GM23338 (cell line): ENCODE measurements around the gene MEMO1. TPM values are rescaled to one million over a fixed set of nuclear protein-coding genes. Genes with fewer than 3 reads are reported as not detected.

ENCODE experiments used
- ATAC-seq: fragments of 200-7000 bp; cut with Tn5 transposase; 3 replicates; pipeline ENCODE4 v1.9.1; 2020
- DNase-seq: peaks from one replicate; pipeline ENCODE4 v3.0.0-alpha.2; 2015; ENCODE audit warnings: low spot score
- H2AFZ ChIP-seq: fragments of 200-600 bp; sonication (generic); 2 replicates; pipeline ENCODE4 v1.8.0; 2016; ENCODE audit warnings: antibody characterized with exemption, mild to moderate bottlenecking, moderate library complexity
- H3F3A ChIP-seq: fragments of 200-600 bp; sonication (generic); replicated peaks from 2 replicates; pipeline ENCODE4 v1.8.0; 2017; ENCODE audit warnings: antibody characterized with exemption, mixed run types, low read depth
- H3K27ac ChIP-seq: fragments of 200-600 bp; sonication (generic); 2 replicates; pipeline ENCODE4 v1.6.1; 2016; ENCODE audit warnings: low read depth
- H3K27me3 ChIP-seq: fragments of 200-600 bp; sonication (generic); 2 replicates; pipeline ENCODE4 v1.8.0; 2016; ENCODE audit warnings: mild to moderate bottlenecking, mixed run types, moderate library complexity; ENCODE audit not compliant: insufficient read depth
- H3K36me3 ChIP-seq: fragments of 200-600 bp; sonication (generic); 2 replicates; pipeline ENCODE4 v1.8.0; 2016; ENCODE audit warnings: mild to moderate bottlenecking; ENCODE audit not compliant: insufficient read depth
- H3K4me1 ChIP-seq: fragments of 200-600 bp; sonication (generic); 2 replicates; pipeline ENCODE4 v1.8.0; 2016; ENCODE audit warnings: mild to moderate bottlenecking, moderate library complexity; ENCODE audit not compliant: insufficient read depth
- H3K4me2 ChIP-seq: fragments of 200-600 bp; sonication (generic); 2 replicates; pipeline ENCODE4 v1.7.1; 2017; ENCODE audit warnings: mixed run types
- H3K4me3 ChIP-seq: fragments of 200-600 bp; sonication (generic); 2 replicates; pipeline ENCODE4 v1.6.1; 2016; ENCODE audit warnings: mixed run types
- H3K79me2 ChIP-seq: fragments of 200-600 bp; sonication (generic); replicated peaks from 2 replicates; pipeline ENCODE4 v1.8.0; 2017; ENCODE audit warnings: mild to moderate bottlenecking; ENCODE audit not compliant: insufficient read depth
- H3K9me2 ChIP-seq: fragments of 200-600 bp; sonication (generic); 2 replicates; pipeline ENCODE4 v1.8.0; 2017; ENCODE audit not compliant: insufficient read depth
- H4K20me1 ChIP-seq: fragments of 200-600 bp; sonication (generic); replicated peaks from 2 replicates; pipeline ENCODE4 v1.8.0; 2017; ENCODE audit warnings: mild to moderate bottlenecking; ENCODE audit not compliant: insufficient read depth
- H3K27ac Mint-ChIP-seq: 2 replicates; pipeline ENCODE4 v1.8.0; 2020; ENCODE audit warnings: inconsistent platforms, mild to moderate bottlenecking, moderate library complexity, mixed read lengths
- H3K27me3 Mint-ChIP-seq: 3 replicates; pipeline ENCODE4 v1.8.0; 2022; ENCODE audit warnings: low read depth, mild to moderate bottlenecking, moderate library complexity, mixed read lengths, inconsistent platforms; ENCODE audit not compliant: insufficient read depth, poor library complexity
- H3K36me3 Mint-ChIP-seq: 3 replicates; pipeline ENCODE4 v1.8.0; 2021; ENCODE audit warnings: low read depth, mild to moderate bottlenecking, inconsistent platforms, moderate library complexity, mixed read lengths
- H3K4me1 Mint-ChIP-seq: 3 replicates; pipeline ENCODE4 v1.8.0; 2020; ENCODE audit warnings: mild to moderate bottlenecking, inconsistent platforms, mixed read lengths
- H3K4me3 Mint-ChIP-seq: 3 replicates; pipeline ENCODE4 v1.8.0; 2021; ENCODE audit warnings: moderate library complexity, mild to moderate bottlenecking, inconsistent platforms, mixed read lengths
- H3K9me3 Mint-ChIP-seq: 3 replicates; pipeline ENCODE4 v1.8.0; 2020; ENCODE audit warnings: moderate library complexity, mild to moderate bottlenecking, inconsistent platforms, mixed read lengths
- CREB1 ChIP-seq: fragments of 250-450 bp; sonication (Bioruptor Pico); IDR thresholded peaks from 2 replicates; pipeline ENCODE4 v1.5.0; 2020; ENCODE audit warnings: low read depth, mild to moderate bottlenecking, moderate library complexity
- EZH2 ChIP-seq: fragments of 200-600 bp; sonication (generic); IDR thresholded peaks from one replicate; pipeline ENCODE4 v1.8.0; 2017; ENCODE audit warnings: antibody characterized with exemption, mild to moderate bottlenecking, low read depth; ENCODE audit not compliant: unreplicated experiment
- EZH2phosphoT487 ChIP-seq: fragments of 200-600 bp; sonication (generic); IDR thresholded peaks from one replicate; pipeline ENCODE4 v1.8.1; 2018; ENCODE audit warnings: antibody characterized with exemption; ENCODE audit not compliant: unreplicated experiment
- JUNB ChIP-seq: IDR thresholded peaks from one replicate; pipeline ENCODE4 v1.6.1; 2016; ENCODE audit warnings: antibody characterized with exemption; ENCODE audit not compliant: unreplicated experiment
- NANOG ChIP-seq: IDR thresholded peaks from 2 replicates; pipeline ENCODE4 v1.6.1; 2016; ENCODE audit warnings: antibody characterized with exemption, borderline replicate concordance
- POLR2AphosphoS5 ChIP-seq: IDR thresholded peaks from 2 replicates; pipeline ENCODE4 v1.6.1; 2016; ENCODE audit warnings: antibody characterized with exemption, low read depth
- REST ChIP-seq: IDR thresholded peaks from one replicate; pipeline ENCODE4 v1.6.1; 2018; ENCODE audit warnings: antibody characterized with exemption; ENCODE audit not compliant: unreplicated experiment
- STAT1 ChIP-seq: IDR thresholded peaks from one replicate; pipeline ENCODE4 v1.6.1; 2016; ENCODE audit warnings: antibody characterized with exemption; ENCODE audit not compliant: unreplicated experiment
- ZNF114 ChIP-seq: fragments of 250-450 bp; sonication (Bioruptor Pico); IDR thresholded peaks from 2 replicates; pipeline ENCODE4 v1.5.0; 2020; ENCODE audit warnings: mild to moderate bottlenecking, moderate library complexity
- ZNF331 ChIP-seq: fragments of 250-450 bp; sonication (Bioruptor Pico); IDR thresholded peaks from 2 replicates; pipeline ENCODE4 v1.5.0; 2020; ENCODE audit warnings: low read depth, mild to moderate bottlenecking, moderate library complexity
- ZNF462 ChIP-seq: fragments of 250-450 bp; sonication (Bioruptor Pico); IDR thresholded peaks from 2 replicates; pipeline ENCODE4 v1.5.0; 2020; ENCODE audit warnings: mild to moderate bottlenecking, moderate library complexity
- polyA plus RNA-seq: library from polyadenylated mRNA; unstranded; fragments of >200 nt; fragmentation: Nextera tagmentation; extraction: Ambion mirVana; gene quantifications from 2 replicates; pipeline ENCODE4 v1.2.1, GENCODE V29; 2016
- total RNA-seq: library from RNA; depleted of rRNA; stranded (reverse); fragments of >200 nt; shearing (Covaris generic); gene quantifications from 2 replicates; pipeline ENCODE4 v1.2.3, GENCODE V29; 2014
- TF ChIP-seq, protein P1 (sequence below): IDR thresholded peaks from 2 replicates; pipeline ENCODE4 v1.6.1; 2016; ENCODE audit warnings: antibody characterized with exemption
- TF ChIP-seq, protein P2 (sequence below), 2 experiments: fragments of 200-600 bp in 1 of 2; sonication (generic) in 1 of 2; conservative IDR thresholded peaks; 2 replicates each; pipeline versions ENCODE4 v1.5.1 to v1.6.1; 2016 to 2017; ENCODE audit warnings: antibody characterized with exemption in 2 of 2, low read depth in 2 of 2, mild to moderate bottlenecking in 2 of 2, moderate library complexity in 1 of 2

The MEMO1 gene
- total and polyA plus RNA-seq, 2 experiments from 2014 or later = 39.1 to 67.0 TPM

- Histone ChIP-seq H3K9me2 (no peaks in the 10 kb centered on the region), H3K4me3 (no peak overlapping the region), H3F3A (no peaks in the 10 kb centered on the region), H3K79me2 (peaks cover 99% of the 10 kb centered on the region), H3K27me3 (no peaks in the 10 kb centered on the region), H4K20me1 (peaks cover 37% of the 10 kb centered on the region), H3K4me1 (peaks cover 12% of the 10 kb centered on the region), H3K4me2 (no peak overlapping the region), H3K27ac (no peak overlapping the region), H3K36me3 (no peaks in the 10 kb centered on the region), H2AFZ (no peak overlapping the region)
- Mint-ChIP-seq H3K9me3 (no peaks in the 10 kb centered on the region), H3K27ac (no peak overlapping the region), H3K4me1 (peaks cover 23% of the 10 kb centered on the region), H3K36me3 (no peaks in the 10 kb centered on the region), H3K27me3 (peaks cover 4% of the 10 kb centered on the region), H3K4me3 (no peak overlapping the region)
- DNase-seq = no peak
- TF ChIP-seq REST (no peak), ZNF114 (CRISPR knock-in tag) (no peak), EZH2phosphoT487 (no peak), CREB1 (CRISPR knock-in tag) (no peak), JUNB (no peak), POLR2AphosphoS5 (no peak), ZNF331 (CRISPR knock-in tag) (no peak), NANOG (no peak), ZNF462 (no peak), EZH2 (no peak), STAT1 (no peak)
- TF ChIP-seq, protein P1, sequence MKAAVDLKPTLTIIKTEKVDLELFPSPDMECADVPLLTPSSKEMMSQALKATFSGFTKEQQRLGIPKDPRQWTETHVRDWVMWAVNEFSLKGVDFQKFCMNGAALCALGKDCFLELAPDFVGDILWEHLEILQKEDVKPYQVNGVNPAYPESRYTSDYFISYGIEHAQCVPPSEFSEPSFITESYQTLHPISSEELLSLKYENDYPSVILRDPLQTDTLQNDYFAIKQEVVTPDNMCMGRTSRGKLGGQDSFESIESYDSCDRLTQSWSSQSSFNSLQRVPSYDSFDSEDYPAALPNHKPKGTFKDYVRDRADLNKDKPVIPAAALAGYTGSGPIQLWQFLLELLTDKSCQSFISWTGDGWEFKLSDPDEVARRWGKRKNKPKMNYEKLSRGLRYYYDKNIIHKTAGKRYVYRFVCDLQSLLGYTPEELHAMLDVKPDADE = no peak
- TF ChIP-seq, protein P2, sequence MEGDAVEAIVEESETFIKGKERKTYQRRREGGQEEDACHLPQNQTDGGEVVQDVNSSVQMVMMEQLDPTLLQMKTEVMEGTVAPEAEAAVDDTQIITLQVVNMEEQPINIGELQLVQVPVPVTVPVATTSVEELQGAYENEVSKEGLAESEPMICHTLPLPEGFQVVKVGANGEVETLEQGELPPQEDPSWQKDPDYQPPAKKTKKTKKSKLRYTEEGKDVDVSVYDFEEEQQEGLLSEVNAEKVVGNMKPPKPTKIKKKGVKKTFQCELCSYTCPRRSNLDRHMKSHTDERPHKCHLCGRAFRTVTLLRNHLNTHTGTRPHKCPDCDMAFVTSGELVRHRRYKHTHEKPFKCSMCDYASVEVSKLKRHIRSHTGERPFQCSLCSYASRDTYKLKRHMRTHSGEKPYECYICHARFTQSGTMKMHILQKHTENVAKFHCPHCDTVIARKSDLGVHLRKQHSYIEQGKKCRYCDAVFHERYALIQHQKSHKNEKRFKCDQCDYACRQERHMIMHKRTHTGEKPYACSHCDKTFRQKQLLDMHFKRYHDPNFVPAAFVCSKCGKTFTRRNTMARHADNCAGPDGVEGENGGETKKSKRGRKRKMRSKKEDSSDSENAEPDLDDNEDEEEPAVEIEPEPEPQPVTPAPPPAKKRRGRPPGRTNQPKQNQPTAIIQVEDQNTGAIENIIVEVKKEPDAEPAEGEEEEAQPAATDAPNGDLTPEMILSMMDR (conservative IDR thresholded peaks at IDR 0.05; ENCODE audit: low read depth in 2 of 2) = no peak
- ATAC-seq = no peak
Observed at GRCh38 chr2:31983762-31984467, 26.9 kb downstream of the MEMO1 start.
